Prostate gland (tissue), 2 donors: Measurements from ENCODE around the gene CBX6.
"Not testable (repeated sequence)": the region's sequence is repeated elsewhere in the genome, so short reads cannot be mapped to it uniquely, and the experiment has no call there.

Source experiments
- CTCF ChIP-seq, 4 experiments: fragments of 200-600 bp in 2 of 4; fragments of 450-650 bp in 2 of 4; sonication (generic) in 2 of 4; IDR thresholded peaks; 1 replicate in 3 of 4; 2 replicates in 1 of 4; pipeline ENCODE4 v1.5.1; 2016 to 2019; ENCODE audit warnings: antibody characterized with exemption in 4 of 4, mild to moderate bottlenecking in 2 of 4, moderate library complexity in 2 of 4
- POLR2AphosphoS5 ChIP-seq: sonication (generic); formaldehyde crosslinking; IDR thresholded peaks from one replicate; pipeline ENCODE4 v1.6.1; 2017; ENCODE audit warnings: antibody characterized with exemption

- TF ChIP-seq CTCF (IDR thresholded peaks at IDR 0.05); POLR2AphosphoS5: not testable (repeated sequence)
Measured at GRCh38 chr22:38854476-38854875, 17.5 kb downstream of the CBX6 start.
